Stimulated activated CD4-positive, alpha-beta T cell treated with anti-CD3 and anti-CD28 coated beads, TNF-alpha, amount 100 ng/mL, for 24 hours (primary cell): Measurements from ENCODE around the gene M1AP.

Experiments
- DNase-seq, 3 experiments: peaks; one replicate each; pipeline ENCODE4 v3.0.0-alpha.2; 2020; ENCODE audit warnings: low read depth in 3 of 3

M1AP gene

GRCh38 chr2:74593826-74594772 lies 54.0 kb downstream of the M1AP start:
- no peak for DNase-seq

GRCh38 chr2:74588664-74589063 lies 59.5 kb downstream of the M1AP start:
- no peak for DNase-seq

DNA sequence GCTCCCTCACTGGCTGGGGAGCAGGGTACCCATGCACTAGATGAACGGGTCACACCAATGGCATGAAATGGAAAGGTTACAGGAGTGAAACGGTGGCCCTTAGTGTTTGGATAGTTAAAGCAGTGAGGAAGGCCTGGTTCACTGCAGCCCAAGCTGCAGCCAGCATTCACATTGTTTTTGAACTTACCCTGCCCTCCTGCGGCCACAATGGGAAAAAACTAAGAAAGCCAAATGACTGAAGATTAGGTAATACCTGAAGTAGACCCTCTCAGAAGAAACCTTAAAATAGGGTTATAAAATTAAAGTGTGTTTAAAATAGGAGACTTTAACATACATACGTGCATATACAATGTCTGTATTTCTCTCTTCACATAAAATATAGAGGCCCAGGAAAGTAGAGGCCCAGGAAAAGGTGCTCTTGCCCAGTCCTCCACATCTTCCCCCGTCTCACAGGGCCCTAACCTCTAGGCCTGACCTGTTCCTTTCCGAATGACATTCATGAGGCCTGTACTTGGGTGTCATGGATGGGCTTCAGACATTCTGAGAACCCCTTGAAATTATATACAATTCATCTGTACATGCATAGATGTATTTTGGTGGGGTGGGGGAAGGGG lies 60.4 kb downstream of the M1AP start:
- peak; percentile 24 to 51 (median 27) for DNase-seq

GRCh38 chr2:74585406-74586185 lies 62.5 kb downstream of the M1AP start:
- DNase-seq: no peak

- DNase-seq: no peak
Measured at GRCh38 chr2:74584088-74584645, 64.0 kb downstream of the M1AP start.

- DNase-seq: no peak
Measured at GRCh38 chr2:74583504-74583903, 64.6 kb downstream of the M1AP start.

DNA sequence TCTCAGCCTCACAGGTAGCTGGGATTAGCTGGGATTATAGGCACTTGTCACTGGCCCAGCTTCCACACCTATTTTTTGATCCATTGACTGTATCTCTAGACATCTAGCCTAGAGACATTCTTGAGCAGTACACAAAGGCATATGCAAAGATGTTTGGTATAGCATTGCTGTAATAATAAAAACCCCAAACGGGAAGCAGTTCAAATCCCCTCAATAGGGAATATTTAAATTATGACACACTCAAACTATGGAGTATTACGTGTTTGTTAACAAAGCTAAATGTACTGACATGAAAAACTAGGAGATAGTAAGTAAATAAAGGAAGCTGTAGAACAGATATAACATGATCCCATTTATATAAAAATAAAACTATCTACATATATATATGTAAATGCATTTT lies 65.9 kb downstream of the M1AP start:
- DNase-seq: no peak

- no peak for DNase-seq
Measured at GRCh38 chr2:74581463-74581862, 66.7 kb downstream of the M1AP start.

- DNase-seq: no peak
Measured at GRCh38 chr2:74578408-74578807, 69.7 kb downstream of the M1AP start.

DNA sequence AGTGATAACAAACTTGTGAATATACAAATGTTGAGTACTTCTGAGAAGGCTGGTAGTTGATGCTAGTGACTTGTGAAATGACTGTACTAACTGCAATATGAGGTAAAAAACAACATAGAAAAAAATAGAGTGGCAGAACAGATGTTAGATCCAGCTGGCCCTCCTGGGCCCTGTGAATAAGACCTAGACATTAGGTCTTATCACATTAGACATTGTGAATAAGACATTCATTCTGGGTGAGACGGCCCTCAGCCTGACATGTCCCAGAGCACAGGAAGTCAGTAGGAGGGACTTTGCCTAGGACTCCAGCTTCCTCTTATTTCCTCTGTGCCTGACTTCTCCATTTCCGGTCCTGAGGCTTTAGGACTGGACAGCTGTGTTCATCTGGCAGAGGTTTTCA lies 70.7 kb downstream of the M1AP start:
- no peak for DNase-seq

DNA sequence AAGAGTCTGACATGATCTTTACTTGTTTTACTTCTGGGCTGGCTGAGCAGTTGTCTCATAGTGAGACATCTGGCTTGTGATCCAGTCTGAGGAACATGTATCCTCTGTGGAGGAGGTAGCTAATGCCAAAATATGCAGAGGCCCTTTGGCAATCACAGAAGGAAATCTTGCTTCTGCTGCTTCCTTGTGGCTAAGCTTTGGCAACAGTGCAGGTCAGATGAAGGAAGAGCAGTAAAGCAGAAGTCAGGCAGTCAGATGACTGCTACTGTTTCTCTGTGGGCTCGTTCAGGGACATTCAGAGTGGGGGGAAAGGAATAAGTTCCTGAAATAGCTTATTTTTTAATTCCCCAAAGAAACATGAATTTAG lies 71.3 kb downstream of the M1AP start:
- no peak for DNase-seq

DNA sequence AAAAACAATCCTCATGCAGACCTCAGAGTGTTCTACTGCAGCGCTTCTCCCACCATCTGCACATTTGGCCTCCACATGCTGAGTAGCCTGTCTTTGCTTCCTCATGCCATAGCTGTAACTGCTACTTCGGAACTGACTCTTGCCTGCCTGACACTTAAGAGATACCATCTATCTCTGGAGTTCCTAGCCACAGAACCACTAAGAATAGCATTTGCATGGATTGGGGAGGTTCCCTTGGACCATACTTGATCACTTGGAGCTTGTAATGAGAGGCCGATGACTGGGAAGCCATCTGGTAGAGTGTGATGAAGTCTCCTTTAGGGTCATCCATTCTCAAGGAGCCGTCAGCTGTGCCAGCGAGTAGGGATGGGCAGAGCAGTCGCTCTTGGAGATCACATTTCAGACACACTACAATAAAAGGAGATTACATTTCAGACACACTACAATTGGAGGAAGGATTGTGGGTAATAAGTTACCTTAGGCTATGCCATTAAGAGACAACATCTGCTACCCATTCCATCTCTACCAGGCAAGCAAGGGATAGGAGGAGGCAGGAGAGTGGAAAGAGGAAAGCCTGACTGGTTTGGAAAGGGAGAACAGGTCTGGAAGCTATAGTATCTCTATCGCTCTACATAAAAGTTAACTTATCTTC lies 71.8 kb downstream of the M1AP start:
- DNase-seq: no peak

GRCh38 chr2:74575320-74575719 lies 72.8 kb downstream of the M1AP start:
- DNase-seq: no peak

GRCh38 chr2:74573747-74574562 lies 74.2 kb downstream of the M1AP start:
- DNase-seq: no peak

GRCh38 chr2:74572178-74572925 lies 75.8 kb downstream of the M1AP start:
- no peak for DNase-seq

GRCh38 chr2:74571058-74571457 lies 77.1 kb downstream of the M1AP start:
- DNase-seq: no peak

DNA sequence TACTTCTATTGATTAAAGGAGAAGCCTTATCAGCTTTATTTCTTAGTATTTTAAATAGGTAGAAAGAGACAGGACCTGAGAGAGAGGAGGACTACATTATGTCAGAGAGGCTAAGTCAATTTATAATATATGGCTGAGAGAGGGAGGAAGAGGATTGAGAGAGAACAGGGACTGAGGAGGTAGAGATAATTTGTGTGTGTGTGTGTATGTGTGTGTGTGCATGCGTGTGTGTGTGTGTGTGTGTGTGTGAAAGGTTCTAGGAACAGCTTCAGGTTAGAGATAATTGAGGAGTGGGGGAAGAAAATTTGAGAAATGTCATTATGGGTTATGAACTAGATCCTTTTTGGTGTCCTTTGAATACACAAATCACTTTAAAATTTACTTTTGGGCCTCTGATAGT lies 78.4 kb downstream of the M1AP start:
- DNase-seq: no peak

- no peak for DNase-seq
Measured at GRCh38 chr2:74567881-74568280, 80.2 kb downstream of the M1AP start.

DNA sequence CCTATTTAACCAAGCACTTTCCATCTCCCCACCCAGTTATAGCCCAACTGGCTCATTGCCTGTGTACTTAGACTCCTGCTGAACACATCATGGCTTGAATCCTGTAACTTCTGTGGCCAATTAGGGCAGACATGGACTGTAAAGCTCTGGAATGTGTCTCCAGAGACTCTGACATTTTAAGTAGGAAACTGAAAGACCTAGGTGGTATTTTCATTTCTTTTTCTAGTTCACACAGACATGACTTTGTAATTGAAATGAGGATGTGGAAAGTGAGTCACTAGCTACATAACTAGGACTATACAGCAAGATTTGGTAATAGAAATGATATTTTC lies 81.4 kb downstream of the M1AP start:
- no peak for DNase-seq

- DNase-seq: no peak
Measured at GRCh38 chr2:74566076-74566753, 81.9 kb downstream of the M1AP start.
